ENCODE measurements around the gene ATF6.

The ATF6 gene

DNA sequence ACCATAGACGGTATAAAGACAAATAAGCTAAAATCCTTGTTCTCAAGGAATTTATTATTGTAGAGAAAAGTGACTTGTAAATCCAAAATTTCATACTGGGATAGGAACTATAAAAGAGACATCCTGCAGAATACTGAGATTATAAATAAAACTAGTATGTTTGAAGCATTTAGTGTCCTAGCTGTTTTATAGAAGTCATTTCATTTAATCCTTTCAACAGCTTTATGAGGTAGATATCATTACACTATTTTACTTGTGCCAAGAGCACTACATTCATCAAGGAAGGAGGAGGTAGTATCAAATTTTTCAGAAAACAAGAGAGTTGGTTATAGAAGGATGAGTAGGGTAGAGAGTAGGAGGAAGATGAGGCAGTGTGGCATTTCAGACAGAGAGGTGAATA lies 119.6 kb downstream of the ATF6 start:
- ChIA-PET CTCF (no interaction called here), POLR2A (no interaction called here)
- no peak for DNase-seq (ENCODE audit: extremely low spot score)
- TF ChIP-seq ARNT (IDR thresholded peaks at IDR 0.05), result no peak
- TF ChIP-seq, protein P1, sequence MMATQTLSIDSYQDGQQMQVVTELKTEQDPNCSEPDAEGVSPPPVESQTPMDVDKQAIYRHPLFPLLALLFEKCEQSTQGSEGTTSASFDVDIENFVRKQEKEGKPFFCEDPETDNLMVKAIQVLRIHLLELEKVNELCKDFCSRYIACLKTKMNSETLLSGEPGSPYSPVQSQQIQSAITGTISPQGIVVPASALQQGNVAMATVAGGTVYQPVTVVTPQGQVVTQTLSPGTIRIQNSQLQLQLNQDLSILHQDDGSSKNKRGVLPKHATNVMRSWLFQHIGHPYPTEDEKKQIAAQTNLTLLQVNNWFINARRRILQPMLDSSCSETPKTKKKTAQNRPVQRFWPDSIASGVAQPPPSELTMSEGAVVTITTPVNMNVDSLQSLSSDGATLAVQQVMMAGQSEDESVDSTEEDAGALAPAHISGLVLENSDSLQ (IDR thresholded peaks at IDR 0.05), result peak; percentile 77
- TF ChIP-seq BHLHE40 (IDR thresholded peaks at IDR 0.05; ENCODE audit: borderline replicate concordance), result no peak
- no peak for TF ChIP-seq HDGF (IDR thresholded peaks at IDR 0.05; ENCODE audit: borderline replicate concordance)
- no peak for TF ChIP-seq LEF1 (IDR thresholded peaks at IDR 0.05; ENCODE audit: borderline replicate concordance)
- TF ChIP-seq SUZ12 (IDR thresholded peaks at IDR 0.05), result no peak
- no peak for TF ChIP-seq ZNF384 (IDR thresholded peaks at IDR 0.05)
- no peak for TF ChIP-seq NFRKB (IDR thresholded peaks at IDR 0.05)
- TF ChIP-seq FOXA1 (IDR thresholded peaks at IDR 0.05), result no peak
- TF ChIP-seq ELF4 (IDR thresholded peaks at IDR 0.05), result no peak
- TF ChIP-seq CTBP1 (IDR thresholded peaks at IDR 0.05; ENCODE audit: borderline replicate concordance), result peak; percentile 83
- no peak for TF ChIP-seq TARDBP (IDR thresholded peaks at IDR 0.05)

DNA sequence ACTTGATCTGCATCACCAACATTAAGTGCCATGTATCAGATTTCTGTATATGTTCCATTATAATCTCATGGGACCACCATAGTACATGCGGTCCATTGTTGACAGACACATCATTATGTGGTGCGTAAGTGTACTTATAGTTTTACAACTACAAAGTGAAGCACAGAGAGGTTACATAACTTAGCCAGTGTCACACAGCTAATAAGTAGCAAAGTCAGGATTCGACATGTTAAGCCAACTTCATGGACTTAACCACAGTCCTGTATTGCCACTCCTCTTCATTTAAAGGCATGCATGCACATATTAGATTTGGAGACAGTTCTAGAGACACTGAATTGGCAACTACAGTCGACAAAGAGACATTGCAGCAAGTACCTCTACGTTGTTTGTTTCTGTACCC lies 120.5 kb downstream of the ATF6 start:
- no peak for DNase-seq (ENCODE audit: extremely low spot score)
- POLR2A ChIA-PET, result no interaction called here
- TF ChIP-seq, protein P1 (IDR thresholded peaks at IDR 0.05), result peak; percentile 40
- no peak for TF ChIP-seq L3MBTL2 (conservative IDR thresholded peaks at IDR 0.05)
- TF ChIP-seq ZNF384 (IDR thresholded peaks at IDR 0.05), result no peak
- no peak for TF ChIP-seq TARDBP (IDR thresholded peaks at IDR 0.05)
- TF ChIP-seq HDGF (IDR thresholded peaks at IDR 0.05; ENCODE audit: borderline replicate concordance), result no peak
- TF ChIP-seq CTBP1 (IDR thresholded peaks at IDR 0.05; ENCODE audit: borderline replicate concordance), result no peak
- TF ChIP-seq NFRKB (IDR thresholded peaks at IDR 0.05), result no peak
- CTCF ChIA-PET, result no interaction called here

DNA sequence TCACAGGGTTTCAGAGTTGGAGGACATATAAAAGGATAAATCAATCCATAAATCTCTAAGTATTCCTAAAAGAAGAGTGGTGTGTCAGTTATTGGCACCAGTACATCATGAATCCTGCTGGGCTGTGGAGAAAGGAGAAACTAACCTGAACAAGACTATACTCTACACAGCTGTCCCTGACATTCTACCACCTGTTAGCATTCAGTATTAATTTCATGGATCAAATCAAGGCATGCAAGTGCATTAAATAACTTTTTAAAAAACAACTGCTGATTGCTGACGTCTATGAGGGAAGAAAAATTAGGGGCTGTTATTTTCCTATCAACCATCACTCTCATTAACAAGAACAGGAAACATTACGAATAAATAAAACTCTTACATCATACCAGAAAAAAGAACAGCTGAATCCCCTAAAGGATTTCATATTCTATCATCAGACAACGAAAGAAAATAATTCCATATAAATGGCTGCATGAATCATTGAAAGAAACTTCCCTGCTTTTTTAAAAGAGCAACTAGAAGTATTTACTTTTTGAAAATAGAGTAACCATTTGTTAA lies 121.7 kb downstream of the ATF6 start:
- CTCF ChIA-PET, result no interaction called here
- TF ChIP-seq ARNT (IDR thresholded peaks at IDR 0.05) (no peak), BHLHE40 (IDR thresholded peaks at IDR 0.05; ENCODE audit: borderline replicate concordance) (no peak), SP1 (IDR thresholded peaks at IDR 0.05) (no peak), L3MBTL2 (conservative IDR thresholded peaks at IDR 0.05) (no peak), TARDBP (IDR thresholded peaks at IDR 0.05) (no peak), CTBP1 (IDR thresholded peaks at IDR 0.05; ENCODE audit: borderline replicate concordance) (no peak), SUZ12 (IDR thresholded peaks at IDR 0.05) (no peak), FOXM1 (IDR thresholded peaks at IDR 0.05; ENCODE audit: borderline replicate concordance) (no peak), HDGF (IDR thresholded peaks at IDR 0.05; ENCODE audit: borderline replicate concordance) (no peak), LEF1 (IDR thresholded peaks at IDR 0.05; ENCODE audit: borderline replicate concordance) (no peak), FOXA1 (IDR thresholded peaks at IDR 0.05) (no peak), ELF4 (IDR thresholded peaks at IDR 0.05) (no peak), FOXK2 (IDR thresholded peaks at IDR 0.05) (no peak)
- TF ChIP-seq, protein P1 (IDR thresholded peaks at IDR 0.05), result no peak
- POLR2A ChIA-PET, result no interaction called here
- DNase-seq (ENCODE audit: extremely low spot score), result no peak

DNA sequence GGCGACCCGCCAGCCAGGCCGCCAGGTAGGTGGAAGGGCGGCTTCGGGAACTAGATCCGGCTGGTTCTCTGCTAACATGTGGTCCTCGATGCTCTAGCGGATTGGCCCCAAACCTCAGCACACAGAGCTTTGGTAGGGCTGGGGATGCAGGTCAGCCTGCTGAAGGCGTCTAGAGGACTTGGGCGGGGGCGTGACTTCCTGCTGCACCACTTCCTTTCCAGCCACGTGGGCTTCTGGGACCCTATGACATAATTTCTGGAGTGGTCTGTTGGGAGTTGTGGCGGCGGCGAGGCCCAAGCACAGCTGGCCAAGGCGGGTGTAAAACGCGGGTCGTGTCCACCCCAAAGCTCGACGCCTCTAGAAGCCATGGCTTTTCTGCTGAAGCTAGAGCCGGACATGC lies 124.5 kb downstream of the ATF6 start:
- TF ChIP-seq TARDBP (IDR thresholded peaks at IDR 0.05), result no peak
- TF ChIP-seq BHLHE40 (IDR thresholded peaks at IDR 0.05; ENCODE audit: borderline replicate concordance), result no peak
- no peak for TF ChIP-seq HDGF (IDR thresholded peaks at IDR 0.05; ENCODE audit: borderline replicate concordance)
- TF ChIP-seq, protein P1 (IDR thresholded peaks at IDR 0.05), result no peak
- no peak for TF ChIP-seq LEF1 (IDR thresholded peaks at IDR 0.05; ENCODE audit: borderline replicate concordance)
- no peak for TF ChIP-seq SP1 (IDR thresholded peaks at IDR 0.05)
- no peak for TF ChIP-seq ARNT (IDR thresholded peaks at IDR 0.05)
- no peak for TF ChIP-seq SUZ12 (IDR thresholded peaks at IDR 0.05)
- no peak for TF ChIP-seq FOXK2 (IDR thresholded peaks at IDR 0.05)
- TF ChIP-seq ELF4 (IDR thresholded peaks at IDR 0.05), result no peak
- TF ChIP-seq NFRKB (IDR thresholded peaks at IDR 0.05), result no peak
- TF ChIP-seq L3MBTL2 (conservative IDR thresholded peaks at IDR 0.05), result no peak
- TF ChIP-seq CTBP1 (IDR thresholded peaks at IDR 0.05; ENCODE audit: borderline replicate concordance), result no peak
- TF ChIP-seq FOXA1 (IDR thresholded peaks at IDR 0.05), result no peak
- no peak for TF ChIP-seq FOXM1 (IDR thresholded peaks at IDR 0.05; ENCODE audit: borderline replicate concordance)
- TF ChIP-seq ZNF384 (IDR thresholded peaks at IDR 0.05), result no peak
- CTCF ChIA-PET, result interaction anchor here (0.7 kb wide), 1 partner anchor 90 kb away, joined by 5 read pairs; no protein-coding TSS in a partner anchor
- POLR2A ChIA-PET, result no interaction called here
- DNase-seq (ENCODE audit: extremely low spot score), result no peak

DNA sequence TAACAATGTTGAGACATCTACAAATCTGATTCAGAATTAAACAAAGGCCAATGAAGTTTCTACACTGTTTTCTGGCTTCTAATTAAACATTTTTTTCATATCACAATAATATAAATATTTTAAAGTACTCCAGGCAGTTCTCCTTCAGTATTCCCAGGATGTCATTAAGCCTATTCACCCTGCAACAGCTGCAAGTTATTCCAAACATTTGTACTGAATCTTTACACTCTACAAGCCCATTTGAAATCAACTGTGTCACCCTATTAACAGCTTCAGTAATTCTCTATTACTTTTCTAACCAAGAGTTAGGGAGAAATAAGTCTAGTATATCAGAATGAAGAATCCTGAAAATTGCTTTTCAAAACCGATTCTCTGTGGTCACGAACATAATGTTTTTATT lies 133.0 kb downstream of the ATF6 start:
- CTCF ChIA-PET, result no interaction called here
- POLR2A ChIA-PET, result no interaction called here
- DNase-seq (ENCODE audit: extremely low spot score), result no peak
- TF ChIP-seq ELF4 (IDR thresholded peaks at IDR 0.05) (no peak), ARNT (IDR thresholded peaks at IDR 0.05) (no peak), CTBP1 (IDR thresholded peaks at IDR 0.05; ENCODE audit: borderline replicate concordance) (no peak), LEF1 (IDR thresholded peaks at IDR 0.05; ENCODE audit: borderline replicate concordance) (no peak), L3MBTL2 (conservative IDR thresholded peaks at IDR 0.05) (no peak), SP1 (IDR thresholded peaks at IDR 0.05) (no peak), FOXA1 (IDR thresholded peaks at IDR 0.05) (no peak), NFRKB (IDR thresholded peaks at IDR 0.05) (no peak)

DNA sequence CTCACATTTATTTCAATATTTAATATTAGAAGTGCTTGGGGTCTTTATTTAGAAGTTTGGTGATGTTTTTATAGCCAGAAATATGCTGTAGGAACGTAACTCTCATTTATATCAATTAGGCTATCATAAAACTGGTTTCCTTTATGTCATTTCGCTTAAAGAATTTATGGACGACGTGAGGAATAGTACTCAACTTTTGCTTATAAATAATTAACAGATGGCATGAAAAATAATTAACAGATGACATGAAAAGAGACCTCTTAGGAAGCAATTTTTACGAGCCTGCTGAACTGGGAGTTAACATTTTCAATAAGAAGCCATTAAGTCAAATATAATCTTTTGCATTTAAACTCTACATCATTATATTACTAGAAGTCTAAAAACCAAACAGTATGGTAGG lies 134.0 kb downstream of the ATF6 start:
- ChIA-PET POLR2A (no interaction called here), CTCF (no interaction called here)
- TF ChIP-seq, protein P1 (IDR thresholded peaks at IDR 0.05), result no peak
- TF ChIP-seq CTBP1 (IDR thresholded peaks at IDR 0.05; ENCODE audit: borderline replicate concordance) (no peak), LEF1 (IDR thresholded peaks at IDR 0.05; ENCODE audit: borderline replicate concordance) (no peak), ARNT (IDR thresholded peaks at IDR 0.05) (no peak), NFRKB (IDR thresholded peaks at IDR 0.05) (no peak), L3MBTL2 (conservative IDR thresholded peaks at IDR 0.05) (no peak), FOXM1 (IDR thresholded peaks at IDR 0.05; ENCODE audit: borderline replicate concordance) (no peak), BHLHE40 (IDR thresholded peaks at IDR 0.05; ENCODE audit: borderline replicate concordance) (no peak), ZNF384 (IDR thresholded peaks at IDR 0.05) (no peak)
- DNase-seq (ENCODE audit: extremely low spot score), result no peak

Measured in HEK293T (cell line).